HG03342 (cell line): Measurements from ENCODE around the gene TAPT1.

Source experiments
- ATAC-seq: cut with Tn5 transposase; IDR thresholded peaks from one replicate; pipeline ENCODE4 v1.9.1; 2021; ENCODE audit warnings: mild to moderate bottlenecking, moderate library complexity; ENCODE audit not compliant: unreplicated experiment

The TAPT1 gene

GRCh38 chr4:16140231-16140878 is 85.9 kb downstream of the TAPT1 start:
- no peak for ATAC-seq

GRCh38 chr4:16139066-16139945 is 87.0 kb downstream of the TAPT1 start:
- no peak for ATAC-seq

GRCh38 chr4:16136827-16137226 is 89.4 kb downstream of the TAPT1 start:
- ATAC-seq, result no peak

GRCh38 chr4:16136311-16136710 is 90.0 kb downstream of the TAPT1 start:
- no peak for ATAC-seq

DNA sequence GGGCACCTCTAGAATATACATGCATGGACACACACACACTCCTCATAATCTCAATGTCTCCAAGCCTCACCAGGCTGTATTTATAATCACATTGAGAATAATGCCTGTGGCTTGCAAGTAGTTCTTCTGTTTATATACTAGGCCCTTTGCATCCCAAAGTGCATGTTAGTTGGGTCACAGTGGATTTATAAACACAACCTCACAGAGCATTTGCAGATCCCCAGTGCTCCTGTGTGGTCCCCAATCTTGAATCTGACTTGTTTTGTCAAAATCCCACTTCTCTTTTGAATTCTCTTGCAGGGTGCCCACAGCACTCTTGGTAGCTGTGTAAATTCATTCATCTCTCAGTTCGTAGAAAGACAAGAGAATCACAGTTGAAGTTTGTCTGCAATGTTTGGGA is 92.9 kb downstream of the TAPT1 start:
- ATAC-seq, result no peak

- no peak for ATAC-seq
These were observed 95.0 kb downstream of the TAPT1 start for GRCh38 chr4:16131293-16131692.

DNA sequence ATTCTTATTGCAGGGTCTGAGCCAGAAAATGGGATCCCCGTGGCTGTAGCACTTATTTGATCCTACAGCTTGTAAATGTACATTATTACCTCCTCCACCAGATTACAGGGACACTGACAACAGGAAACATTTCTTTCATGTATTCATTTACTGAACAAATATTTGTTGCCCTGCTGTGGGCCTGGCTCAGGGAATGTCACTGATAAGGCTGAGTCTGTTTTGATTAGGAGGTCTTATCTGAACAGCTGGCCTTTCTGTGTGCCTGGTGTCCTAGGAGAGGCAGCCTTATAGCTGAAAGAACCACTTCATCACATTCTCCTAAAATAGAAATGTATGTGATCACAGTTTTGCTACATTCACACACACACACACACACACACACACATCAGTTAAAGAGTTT is 96.9 kb downstream of the TAPT1 start:
- no peak for ATAC-seq

DNA sequence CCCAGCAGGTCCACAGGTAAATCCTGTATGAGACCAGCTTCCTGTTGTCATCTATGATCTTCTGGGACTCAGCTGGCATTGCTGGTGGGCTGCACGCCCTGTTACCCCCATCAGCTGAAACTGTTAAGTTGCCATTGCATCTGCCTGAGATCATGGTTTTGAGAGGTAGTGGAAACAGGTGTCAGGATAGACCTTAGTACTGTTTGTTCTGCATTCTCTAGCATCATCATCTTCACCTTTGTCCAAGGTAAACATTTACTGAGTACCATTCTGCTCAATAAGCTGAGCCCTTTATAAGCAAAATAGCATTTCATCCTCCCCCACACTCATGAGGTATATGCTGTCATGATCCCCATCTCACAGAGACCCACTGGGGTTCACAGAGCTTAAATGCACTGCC is 99.6 kb downstream of the TAPT1 start:
- no peak for ATAC-seq

DNA sequence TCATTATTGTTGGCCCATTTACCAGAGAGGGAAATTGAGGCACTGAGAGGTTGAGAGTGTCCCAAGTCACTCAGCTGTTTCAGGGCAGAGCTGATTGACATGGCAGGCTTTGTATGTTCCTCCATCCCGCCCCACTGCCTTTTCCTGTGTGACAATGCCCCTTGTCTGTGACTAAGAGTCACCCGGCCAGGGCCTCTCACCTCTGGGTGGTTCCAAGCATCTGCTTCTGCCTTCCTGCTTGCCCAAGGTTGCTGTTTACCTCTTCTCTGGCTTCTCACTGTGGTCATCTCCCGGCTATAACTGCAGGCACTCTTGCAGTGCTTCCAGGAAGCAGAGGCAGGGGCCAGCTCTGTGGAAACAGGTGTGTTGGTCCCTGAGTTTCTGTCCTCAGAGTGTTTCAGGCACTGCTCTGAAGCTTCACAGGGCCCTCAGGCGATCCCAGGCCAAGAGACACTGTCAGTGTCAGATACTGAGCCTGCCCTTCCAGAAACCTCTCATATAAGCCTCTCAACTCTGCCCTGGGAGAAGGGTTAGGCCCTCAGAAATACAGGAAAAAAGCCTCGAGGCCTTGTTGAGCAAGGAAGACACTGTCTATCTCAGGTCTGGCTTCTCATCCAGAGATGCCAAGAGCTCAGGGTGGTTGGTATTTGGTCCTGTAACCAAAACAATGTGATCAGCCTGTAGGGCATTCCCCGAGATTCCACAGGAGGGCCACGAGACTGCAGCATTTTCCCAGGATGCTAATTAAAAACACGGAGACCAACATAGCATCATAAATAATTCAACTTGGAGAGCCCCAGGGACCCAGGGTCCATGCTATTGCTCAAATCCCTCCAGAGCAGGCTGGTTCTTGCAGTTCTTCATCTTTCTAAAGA is 100.5 kb downstream of the TAPT1 start:
- ATAC-seq, result no peak

DNA sequence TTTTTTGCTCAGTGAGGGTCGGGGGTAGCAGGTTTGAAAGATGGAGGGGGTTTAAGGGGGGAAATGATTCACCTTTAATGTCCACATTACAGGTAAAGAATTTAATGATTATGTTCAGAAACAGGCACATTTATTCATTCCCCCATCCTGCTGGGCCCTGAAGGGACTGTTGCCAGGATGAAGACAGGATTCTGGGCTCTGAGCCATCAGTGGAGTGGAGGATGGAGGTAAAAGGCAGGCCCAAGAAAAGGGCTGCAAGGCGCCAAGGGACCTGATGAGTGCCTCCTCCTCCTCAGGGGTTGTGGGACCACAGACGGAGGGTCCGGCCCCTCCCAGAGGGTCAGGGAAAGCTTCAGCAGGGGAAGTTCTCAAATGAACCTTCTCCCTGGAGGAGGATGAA is 102.0 kb downstream of the TAPT1 start:
- no peak for ATAC-seq

DNA sequence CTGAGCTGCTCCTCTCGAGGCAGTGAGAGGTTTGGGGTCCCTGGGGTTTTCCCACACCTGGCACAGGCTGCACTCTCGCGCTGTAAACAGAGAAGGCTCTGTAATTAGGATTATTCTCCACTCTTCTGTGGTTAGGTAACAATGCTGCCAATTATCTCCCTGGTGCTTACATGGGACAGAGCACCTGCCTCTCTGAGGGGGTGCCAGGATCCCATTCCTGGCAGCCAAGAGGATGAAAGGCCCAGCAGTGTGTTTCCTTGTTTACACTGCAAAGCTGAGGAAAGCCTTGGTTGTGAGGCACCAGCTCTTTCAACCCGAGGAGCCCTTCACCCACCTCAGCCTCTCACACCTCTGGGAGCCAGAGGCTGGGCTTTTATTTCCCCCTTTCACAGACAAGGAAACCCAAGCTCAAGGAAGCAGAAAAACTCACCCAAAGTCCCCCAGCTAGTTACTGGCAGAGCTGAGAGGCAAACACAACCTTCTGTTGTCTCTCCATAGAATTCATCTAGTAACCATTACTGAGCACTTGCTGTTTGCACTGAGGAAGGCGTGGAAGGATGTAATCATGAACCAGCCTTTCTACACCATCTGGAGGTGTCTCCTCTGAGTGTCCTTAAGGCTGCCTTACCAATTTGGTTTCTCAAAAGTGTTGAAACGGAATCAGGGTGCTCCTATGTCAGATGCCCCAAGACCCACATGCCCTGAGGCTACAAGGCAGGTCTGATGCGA is 102.8 kb downstream of the TAPT1 start:
- ATAC-seq, result no peak

DNA sequence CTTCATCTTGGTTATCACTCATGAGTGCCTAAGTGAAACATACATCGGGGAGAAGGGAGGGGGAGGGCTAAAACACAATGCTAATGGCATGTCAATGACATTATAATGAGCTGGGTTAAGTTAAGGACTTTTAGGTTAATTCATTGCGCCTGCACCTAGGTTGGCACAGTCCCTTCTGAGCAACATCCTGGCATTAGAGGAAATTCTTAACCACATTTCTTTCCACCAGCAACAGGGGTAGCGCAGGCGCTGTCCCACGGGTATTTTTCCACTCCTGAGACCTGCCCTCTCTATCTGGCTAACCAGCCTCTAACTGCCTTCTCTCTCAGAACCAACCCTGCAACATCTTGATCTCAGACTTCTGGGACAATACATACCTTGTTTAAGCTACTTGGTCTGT is 103.5 kb downstream of the TAPT1 start:
- no peak for ATAC-seq

DNA sequence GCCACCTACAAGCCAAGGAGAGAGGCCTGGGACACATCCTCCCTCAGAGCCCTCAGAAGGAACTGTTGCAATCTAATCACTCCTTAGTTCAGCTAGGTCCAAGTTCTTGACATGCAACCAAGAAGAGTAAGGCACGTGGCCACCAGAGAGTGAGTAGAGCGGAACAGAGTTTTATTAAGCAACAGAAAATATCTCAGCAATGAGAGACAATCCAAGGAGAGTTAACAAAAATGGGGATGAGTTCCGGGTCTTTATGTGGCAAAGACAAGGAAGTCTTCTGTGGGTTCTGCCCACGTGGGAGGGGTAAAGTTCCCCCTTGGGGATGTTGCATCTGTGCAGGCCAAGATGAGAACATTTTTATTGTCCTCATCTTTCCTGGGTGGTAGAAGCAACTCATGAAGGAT is 104.0 kb downstream of the TAPT1 start:
- ATAC-seq, result no peak

DNA sequence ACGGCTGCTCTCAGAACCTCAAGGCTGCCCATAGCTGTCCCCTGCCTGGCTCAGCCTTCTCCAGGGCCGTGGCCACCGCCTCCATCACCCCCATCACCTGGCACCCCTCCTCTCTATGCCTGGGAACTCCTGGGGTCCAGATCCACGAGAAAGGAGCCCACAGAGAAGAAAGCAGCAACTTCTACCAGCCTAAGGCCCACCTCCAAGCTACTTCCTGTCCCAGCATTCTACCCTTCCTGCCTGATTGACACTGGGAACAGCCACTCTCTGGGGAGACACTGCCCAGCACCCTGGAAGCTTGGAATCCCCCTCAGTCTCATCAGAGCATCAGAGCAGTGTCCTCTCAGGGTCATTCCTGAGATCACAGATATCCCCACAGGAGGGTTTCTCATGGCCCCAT is 105.6 kb downstream of the TAPT1 start:
- ATAC-seq, result no peak

- no peak for ATAC-seq
These were observed 106.3 kb downstream of the TAPT1 start for GRCh38 chr4:16119981-16120380.

DNA sequence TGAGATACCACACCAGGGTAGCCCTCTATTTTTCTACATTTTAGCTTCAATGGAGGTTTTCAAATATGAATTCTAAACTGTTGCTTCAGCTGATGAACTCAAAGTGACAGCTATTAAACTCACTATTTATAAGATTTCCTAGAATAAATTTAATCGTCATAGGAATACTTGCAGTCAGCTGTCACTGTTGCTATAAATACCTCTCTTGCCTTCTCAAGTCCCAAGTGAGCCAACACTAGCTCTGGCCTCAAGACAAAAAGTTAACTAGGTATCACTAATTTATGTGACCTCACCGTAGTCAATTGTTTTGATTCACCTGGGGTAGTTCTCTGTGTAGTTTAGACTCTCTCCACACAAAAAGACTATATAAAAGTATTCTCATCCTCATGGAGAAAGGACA is 108.2 kb downstream of the TAPT1 start:
- ATAC-seq, result no peak

- no peak for ATAC-seq
These were observed 109.1 kb downstream of the TAPT1 start for GRCh38 chr4:16117164-16117563.

DNA sequence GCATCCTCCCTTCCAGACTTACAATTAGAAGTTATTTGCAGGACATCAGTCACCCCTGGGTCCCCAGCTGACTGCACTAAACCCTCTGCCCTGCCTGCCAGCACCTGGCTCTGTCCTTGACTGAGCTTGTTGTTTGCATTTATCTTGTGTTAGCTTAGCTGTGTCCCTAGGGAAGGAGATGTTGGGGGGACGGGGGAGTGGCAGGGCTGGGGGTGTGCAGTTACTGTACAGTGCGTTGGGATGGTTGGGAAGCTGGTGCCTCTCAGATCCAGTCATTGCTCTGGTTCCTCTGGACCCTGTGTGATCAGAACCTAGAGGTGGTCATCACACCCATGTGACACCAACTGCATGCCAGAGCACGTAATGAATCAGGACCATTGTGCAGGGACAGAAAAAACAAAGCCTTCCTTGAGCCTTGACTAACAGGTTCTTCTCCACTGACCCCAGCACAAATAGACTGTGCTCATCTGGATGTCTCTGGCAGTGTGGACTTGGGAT is 109.7 kb downstream of the TAPT1 start:
- no peak for ATAC-seq

DNA sequence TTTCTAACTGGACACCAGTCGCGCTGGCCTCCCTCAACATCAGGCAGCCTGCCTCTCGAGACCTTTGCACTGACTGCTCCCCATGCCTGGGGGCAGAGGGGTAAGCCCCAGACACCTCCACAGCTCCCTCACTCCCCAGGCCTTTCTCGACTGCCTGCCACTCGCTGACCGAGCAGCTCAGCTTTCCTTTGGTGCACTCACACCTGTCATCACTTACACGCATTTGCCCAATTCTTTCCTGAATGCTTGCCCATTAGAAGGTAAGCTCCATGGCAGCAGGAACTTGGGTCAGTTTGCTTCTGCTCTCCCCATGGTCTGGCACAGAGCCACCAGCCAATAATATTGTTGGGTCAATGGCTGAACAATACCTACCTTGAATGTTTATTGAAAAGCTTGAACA is 110.3 kb downstream of the TAPT1 start:
- ATAC-seq, result no peak

DNA sequence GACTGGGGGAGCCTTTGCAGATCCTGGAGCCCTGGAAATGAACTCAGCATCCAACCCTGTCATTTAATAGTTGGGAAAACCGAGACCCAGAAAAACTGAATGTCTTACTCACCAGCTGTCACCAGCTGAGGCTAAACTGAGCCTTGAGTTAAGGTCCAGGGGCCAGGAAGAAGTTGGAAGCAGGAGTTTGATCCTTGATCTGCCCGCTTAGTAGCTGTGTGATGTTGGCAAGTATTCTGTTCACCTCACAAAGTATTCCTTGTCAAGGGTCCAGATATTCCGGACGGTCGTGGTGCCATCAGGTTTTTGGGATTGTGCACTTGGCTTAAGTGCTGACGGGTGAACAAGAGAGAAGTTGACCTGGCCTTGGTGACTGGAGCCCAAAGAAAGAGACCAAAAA is 111.7 kb downstream of the TAPT1 start:
- ATAC-seq, result no peak

DNA sequence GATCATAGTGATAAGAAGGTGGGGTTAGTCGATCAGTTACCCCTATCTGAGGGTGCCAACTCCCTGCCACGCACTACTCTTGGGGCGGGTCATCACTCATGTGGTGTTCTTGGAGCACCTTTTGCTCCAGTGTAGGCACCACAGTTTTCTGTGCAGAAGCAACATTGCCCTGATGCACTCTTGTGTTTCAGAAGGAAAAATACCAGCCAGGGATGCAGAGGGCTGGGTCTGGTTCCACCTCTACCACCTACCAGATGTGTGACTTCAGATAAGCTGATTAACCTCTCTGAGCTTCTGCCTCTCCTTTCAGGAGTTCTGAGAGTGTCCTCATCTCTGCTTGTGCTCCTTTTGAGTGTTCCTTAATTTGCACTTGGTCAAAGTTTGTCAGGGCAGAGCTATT is 112.5 kb downstream of the TAPT1 start:
- ATAC-seq, result no peak
